Measurements from ENCODE around the gene PJA2.

DNA sequence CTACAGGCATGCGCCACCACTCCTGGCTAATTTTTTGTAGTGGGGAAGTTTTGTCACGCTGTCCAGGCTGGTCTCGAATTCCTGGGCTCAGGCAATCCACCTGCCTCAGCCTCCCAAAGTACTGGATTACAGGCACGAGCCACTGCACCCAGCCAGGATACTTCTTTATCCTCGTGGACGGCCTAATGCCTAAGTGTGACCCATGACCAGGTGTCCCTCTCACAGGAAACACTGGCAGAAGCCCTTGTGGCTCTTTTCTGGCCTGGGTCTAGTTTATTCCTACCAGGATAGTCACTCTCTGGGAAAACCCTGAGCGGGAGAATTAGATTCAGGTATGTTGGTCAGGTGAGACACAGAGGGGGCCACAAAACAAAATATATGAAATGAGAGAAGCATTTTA, 90.4 kb downstream of the PJA2 start:
- no peak for TF ChIP-seq ZNF384 (IDR thresholded peaks at IDR 0.05; ENCODE audit: low read depth, low read length)
- TF ChIP-seq ZFP1 (CRISPR knock-in tag; IDR thresholded peaks at IDR 0.05): no peak
- TF ChIP-seq NFIC (IDR thresholded peaks at IDR 0.05): no peak
